Right lung (tissue), 5 donors: Measurements from ENCODE around the gene CCL11. TPM values are rescaled to one million over a fixed set of nuclear protein-coding genes. Genes with fewer than 3 reads are reported as not detected.

Experiments
- DNase-seq, 2 donors: peaks; one replicate each; pipeline ENCODE4 v3.0.0-alpha.2; 2013
- polyA plus RNA-seq, 5 donors: library from polyadenylated mRNA; unstranded; fragments of 120-200 nt; gene quantifications; one replicate each; pipeline versions ENCODE4 v1.2.1 to v1.2.3, GENCODE V29; 2013; ENCODE audit warnings: inconsistent platforms in 1 of 5, low replicate concordance in 1 of 5; ENCODE audit not compliant: insufficient read length in 5 of 5, insufficient read depth in 1 of 5

CCL11 gene
- polyA plus RNA-seq, 5 donors = 0.19 to 0.70 (median 0.41) TPM

- DNase-seq = no peak
Measured at GRCh38 chr17:34255841-34256240, 29.7 kb upstream of the CCL11 start.

DNA sequence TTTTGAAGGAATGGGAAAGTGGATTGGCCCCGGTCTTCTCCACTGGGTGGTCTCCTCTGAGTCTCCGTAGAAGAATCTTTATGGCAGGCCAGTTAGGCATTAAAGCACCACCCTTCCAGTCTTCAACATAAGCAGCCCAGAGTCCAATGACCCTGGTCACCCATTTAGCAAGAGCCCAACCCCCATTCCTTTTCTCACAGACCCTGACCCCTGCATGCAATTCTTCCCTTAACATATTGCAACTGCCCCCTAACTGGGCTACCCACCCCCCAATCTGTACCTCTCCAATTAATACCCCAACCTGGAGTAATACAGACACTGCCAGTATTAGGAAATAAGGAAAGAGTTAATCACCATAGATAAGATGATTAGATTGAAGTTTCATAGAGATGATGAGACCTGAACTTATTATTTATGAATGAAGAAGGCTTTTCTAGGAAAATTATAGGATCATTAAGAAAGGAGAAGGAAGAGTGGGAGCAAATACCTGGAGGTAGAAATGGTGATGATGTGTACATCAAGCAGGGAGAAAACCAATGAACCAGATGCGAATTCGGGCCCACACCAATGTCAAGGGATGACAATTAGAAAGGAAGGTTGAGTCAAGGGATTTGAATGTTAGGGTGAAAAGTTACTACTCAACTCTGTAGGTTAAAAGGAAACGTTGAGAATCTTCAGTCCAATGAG, 28.1 kb upstream of the CCL11 start:
- DNase-seq = no peak

GRCh38 chr17:34257986-34258326, 27.6 kb upstream of the CCL11 start:
- DNase-seq = no peak

- no peak for DNase-seq
Measured at GRCh38 chr17:34259146-34259545, 26.4 kb upstream of the CCL11 start.

DNA sequence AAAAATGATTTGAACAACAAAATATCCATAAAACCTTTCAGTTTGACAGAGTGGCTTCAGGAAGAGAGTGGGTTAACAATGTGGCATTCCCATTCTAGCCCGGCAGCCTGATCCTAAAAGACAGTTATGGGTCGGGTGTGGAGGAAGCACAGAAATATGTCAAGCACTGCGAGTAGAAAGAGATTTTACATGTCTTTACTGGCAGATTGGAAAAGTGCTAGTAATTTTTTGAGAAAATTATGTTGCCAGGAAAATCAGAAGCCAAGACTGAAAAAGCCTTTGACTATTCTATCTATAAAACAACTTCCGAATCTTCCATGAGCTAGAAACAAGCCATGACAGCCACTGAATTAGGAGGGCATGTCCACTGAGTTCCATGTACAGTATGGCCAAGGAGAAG, 24.7 kb upstream of the CCL11 start:
- no peak for DNase-seq

GRCh38 chr17:34261568-34262337, 23.8 kb upstream of the CCL11 start:
- no peak for DNase-seq

DNA sequence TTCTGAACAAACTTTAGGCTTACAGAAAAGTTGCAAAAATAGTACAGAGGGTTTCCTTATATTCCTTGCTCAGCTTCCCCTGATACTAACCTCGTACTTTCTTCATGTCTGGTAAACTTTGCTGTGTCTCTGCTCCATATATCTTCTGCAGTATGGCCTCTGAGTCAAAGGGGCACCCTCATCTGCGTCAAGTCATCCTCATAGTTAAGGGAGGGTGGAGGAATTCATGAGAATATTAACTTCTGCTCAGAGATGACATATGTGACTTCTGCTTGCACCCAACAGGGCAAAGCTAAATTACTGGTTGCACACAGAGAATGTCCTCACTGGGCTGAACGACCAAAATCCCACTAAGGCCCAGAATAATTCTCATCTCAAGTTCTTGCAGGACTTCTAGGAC, 19.8 kb upstream of the CCL11 start:
- DNase-seq = no peak

DNA sequence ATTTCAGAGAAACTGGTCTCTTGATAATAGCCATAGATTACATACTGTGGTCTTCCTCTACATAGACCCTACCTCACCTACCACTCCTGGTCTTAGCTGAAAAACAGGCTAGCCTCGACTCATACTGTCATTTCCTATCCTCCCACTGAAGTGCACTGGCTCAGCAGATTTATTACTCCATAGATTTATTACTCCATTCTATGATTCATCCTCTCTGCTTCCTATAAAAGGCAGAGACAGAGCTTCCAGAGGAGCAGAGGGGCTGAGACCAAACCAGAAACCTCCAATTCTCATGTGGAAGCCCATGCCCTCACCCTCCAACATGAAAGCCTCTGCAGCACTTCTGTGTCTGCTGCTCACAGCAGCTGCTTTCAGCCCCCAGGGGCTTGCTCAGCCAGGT, 15.6 kb upstream of the CCL11 start, which contains the start of gene CCL7:
TSS of gene CCL7 (plus strand) at position 253 of the 400 bp plus-strand sequence. CDS start at position 323, 70 bp downstream.
- DNase-seq = no peak

DNA sequence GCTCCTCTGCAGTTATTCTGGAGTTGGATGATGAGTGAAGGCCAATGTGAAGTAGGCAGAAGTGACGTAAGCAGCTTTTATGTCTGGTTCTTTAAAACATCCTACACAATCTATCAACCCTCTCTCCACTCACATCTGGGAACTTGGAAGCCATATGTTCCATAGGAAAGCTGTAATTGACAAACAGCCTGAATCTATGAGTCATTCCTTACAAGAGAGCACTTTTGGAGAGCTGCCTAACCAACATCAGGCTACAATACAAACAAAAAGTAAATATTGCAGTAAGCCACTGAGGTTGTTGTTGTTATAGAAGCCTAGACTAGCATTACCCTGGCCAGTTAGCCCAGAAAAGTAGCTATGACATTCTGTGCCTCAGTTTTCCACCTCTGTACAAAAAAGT, 9.7 kb upstream of the CCL11 start:
- peak; percentile 64 to 68 for DNase-seq

DNA sequence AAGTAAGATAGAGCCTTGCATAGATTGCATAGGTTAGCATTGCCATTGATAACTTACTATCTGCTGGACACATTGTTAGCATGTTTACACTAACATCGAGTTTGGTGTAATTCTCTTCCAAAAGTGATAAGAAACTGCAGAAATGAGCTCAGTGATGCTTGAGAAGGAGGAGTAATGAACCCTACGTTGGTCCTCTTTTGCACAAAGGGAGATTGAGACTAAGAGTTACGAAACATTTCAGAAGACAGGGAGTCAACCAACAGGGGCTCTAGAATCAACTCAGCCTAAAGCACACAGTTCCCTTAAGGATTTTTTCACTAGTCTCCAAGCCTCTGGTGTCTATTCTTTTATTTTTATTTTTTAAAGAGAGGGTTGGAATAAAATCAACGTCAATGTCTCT, 8.7 kb upstream of the CCL11 start:
- no peak for DNase-seq

GRCh38 chr17:34283571-34283970, 2.0 kb upstream of the CCL11 start:
- DNase-seq = no peak

GRCh38 chr17:34287875-34288274, 2.3 kb downstream of the CCL11 start:
- DNase-seq = no peak

- no peak for DNase-seq
Measured at GRCh38 chr17:34290586-34290985, 5.0 kb downstream of the CCL11 start.

DNA sequence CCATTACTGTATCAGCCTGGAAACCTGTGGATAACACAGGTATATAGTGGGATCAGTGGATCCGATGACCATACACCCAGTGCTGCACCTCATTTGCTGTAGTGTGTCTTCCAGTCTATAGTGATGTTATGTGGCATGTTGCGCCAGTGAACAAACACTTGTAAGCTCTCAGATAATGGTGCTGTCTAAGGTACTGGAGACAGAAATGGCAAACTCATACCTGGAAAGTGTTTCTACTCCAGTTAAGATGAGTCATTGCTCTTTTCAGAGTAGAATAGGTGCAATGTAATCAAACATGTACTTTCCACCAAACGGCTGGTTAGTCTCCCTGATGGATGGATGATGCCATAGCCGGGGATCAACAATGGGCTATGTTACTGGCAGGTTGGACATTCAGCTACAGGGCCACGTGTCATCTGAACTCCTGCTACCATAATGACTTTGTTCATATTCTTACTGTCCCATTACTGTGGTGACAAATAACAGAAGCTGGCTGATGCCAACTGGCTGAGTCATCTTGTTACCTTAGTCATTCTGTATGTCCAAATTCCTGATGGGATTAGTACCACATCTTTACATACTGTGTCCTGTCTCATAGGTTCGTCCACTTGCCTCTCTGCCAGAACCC, 6.3 kb downstream of the CCL11 start:
- no peak for DNase-seq

GRCh38 chr17:34299027-34299426, 13.5 kb downstream of the CCL11 start:
- no peak for DNase-seq

DNA sequence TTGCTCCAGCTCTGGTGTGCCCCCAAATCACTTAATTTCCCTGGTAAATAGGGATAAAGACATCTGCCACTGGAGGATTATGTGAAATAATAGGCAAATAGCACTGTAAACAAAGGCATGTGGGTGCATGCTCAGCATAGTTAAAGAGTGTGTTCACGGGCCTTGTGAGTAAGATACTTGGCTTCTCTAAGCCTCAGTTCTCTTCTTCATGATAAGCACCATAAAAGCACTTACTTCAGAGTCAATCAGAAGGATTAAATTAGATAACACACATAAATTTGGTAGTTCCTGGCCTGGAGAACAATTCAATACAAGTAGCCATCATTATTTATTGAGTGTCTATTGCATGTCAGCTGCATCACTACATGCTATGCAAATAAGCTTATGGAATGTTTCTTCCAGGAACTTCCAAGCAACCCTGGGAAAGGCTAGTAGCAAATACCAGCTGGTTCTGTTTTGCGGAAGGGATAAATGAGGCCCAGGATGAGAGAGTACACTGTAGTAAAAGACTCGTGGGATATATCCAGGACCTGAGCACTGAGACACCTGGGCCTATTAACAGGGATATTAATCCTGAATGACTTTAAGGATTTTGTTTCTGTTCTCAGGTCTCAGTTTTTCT, 14.5 kb downstream of the CCL11 start:
- no peak for DNase-seq

DNA sequence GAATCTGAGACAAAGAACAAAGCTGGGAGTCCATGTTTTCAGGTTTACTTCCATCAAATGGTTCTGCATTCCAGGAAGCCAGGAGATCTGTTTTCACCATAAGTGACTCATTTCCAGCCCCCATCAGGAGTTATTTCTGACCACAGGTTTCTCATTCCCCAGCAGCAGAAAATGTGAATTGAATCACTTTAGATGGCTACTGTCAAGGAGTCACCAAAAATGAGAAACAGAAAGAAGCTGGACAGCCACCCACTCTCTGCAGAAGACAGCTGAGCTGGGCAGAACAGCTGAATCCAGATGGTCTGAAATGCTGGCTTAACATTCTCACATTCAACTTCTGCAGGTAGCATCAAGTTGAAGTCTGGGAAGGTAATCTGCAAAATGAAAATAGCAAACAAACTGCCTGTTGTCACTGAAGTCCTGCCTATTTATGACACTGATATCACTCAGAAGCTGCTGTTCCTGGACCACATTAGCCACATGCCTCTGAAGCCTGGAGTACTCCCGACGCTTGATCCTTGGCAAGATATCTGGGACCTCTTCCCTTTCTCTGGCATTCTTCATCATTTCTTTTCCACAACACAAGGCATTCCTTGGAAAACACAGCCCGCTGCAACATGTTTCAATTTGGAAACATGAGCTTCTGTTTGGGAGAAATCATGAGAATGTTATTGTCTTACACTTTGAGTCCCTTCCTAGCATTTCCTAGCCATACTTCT, 15.3 kb downstream of the CCL11 start:
- no peak for DNase-seq

DNA sequence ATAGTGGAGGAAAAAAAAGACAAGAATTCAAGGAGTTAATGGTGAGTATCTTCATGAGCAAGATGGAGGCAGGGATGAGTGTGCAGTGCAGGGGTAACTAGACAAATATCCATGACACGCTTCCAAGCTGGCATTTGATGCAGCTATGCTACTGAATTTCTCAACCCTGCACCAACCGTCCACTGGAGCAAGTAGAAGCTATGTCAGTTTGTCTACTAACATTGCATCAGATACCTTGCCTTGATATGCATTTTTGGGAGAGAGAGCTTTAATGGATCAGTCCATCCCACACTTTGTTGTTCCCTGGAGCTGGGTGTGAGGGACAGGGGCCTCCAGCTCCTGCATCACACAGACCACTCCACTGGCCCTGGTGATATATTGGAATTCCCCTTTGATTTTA, 16.4 kb downstream of the CCL11 start:
- no peak for DNase-seq

DNA sequence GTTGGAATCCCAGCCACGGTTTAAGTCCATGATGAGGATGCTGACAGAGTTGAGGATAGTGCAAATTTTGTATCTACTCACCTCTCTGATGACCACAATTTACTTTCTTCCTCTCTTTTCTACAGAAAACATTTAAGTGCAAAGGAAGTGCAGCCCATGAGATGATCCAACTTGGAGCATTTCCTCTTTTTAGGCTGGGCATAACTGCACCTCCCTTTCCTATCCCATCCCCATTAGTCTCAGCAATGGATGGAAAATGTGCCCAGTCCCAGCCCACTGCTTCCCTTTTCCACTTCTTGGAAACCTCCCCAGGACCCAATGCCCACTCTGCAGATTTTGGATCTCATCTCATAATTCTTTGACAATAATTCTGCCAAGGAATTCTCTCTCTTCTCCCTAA, 17.1 kb downstream of the CCL11 start:
- no peak for DNase-seq

- DNase-seq = no peak
Measured at GRCh38 chr17:34303606-34304005, 18.1 kb downstream of the CCL11 start.

GRCh38 chr17:34305061-34305460, 19.5 kb downstream of the CCL11 start:
- no peak for DNase-seq

DNA sequence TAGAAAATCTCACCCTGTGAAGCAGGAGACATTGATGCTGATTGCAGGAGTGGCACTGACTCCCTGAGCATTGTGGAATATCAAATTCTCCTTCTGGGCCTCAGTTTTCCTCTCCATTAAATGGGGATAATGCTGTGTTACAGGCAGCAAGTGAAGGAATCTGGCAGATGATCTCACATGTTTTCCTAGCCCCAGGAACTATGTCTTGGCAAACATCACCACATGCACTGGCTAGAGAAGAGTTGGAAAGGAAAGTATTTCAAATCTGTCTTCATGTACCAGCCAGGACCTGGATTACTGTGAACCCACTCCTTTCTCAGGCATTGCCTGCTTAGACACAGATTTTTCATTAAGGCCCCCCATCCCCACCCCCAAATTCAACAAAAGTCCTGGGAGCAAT, 20.1 kb downstream of the CCL11 start:
- no peak for DNase-seq
